Suppressor macrophage treated with lipopolysaccharide for 1 hour (primary cell): ENCODE data around the gene RGS3.
A peak's percentile ranks its signal among the peaks of the same experiment; 100 is the strongest.

ENCODE experiments used
- DNase-seq, 3 donors: peaks; one replicate each; pipeline ENCODE4 v3.0.0-alpha.2; 2020 to 2022

RGS3 gene

DNA sequence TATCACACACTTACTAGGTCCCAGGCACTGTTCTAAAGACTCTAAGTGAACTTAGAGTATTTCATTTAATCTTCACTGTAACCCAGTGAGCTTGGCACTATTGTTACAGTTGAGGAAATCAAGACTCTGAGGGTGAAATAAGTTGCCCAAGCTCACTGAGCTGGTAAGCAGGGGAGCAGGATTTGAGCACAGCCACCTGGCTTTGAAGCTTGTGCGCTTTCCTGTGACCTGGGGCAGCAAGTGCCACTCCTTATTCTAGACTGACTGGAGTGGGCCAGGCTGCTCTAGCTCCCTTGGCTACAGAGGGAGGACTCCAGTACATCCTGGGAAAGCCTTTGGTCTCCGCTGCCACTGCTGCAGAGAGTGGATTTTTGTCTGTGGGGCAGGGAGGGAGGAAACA lies 50.0 kb downstream of the RGS3 start:
- no peak for DNase-seq

DNA sequence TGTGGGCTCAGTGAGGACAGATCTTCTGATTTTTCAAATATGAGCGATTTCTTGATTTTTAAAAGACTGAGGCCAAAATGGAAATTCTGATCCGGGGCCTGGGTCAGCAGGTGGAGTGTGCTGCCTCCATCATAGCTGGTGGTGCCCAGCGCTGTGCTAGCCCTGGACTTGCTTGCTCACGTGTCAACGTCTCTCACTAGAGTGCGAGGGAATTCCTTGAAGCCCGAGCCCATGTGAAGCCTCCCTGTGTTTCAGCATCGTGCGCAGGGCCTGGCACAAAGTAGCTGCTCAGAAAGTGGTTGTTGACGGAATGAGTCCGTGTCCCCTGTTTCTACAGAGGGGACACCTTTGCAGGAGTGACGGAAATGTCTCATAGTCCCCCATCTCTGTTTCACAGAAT lies 50.5 kb downstream of the RGS3 start:
- DNase-seq: no peak

DNA sequence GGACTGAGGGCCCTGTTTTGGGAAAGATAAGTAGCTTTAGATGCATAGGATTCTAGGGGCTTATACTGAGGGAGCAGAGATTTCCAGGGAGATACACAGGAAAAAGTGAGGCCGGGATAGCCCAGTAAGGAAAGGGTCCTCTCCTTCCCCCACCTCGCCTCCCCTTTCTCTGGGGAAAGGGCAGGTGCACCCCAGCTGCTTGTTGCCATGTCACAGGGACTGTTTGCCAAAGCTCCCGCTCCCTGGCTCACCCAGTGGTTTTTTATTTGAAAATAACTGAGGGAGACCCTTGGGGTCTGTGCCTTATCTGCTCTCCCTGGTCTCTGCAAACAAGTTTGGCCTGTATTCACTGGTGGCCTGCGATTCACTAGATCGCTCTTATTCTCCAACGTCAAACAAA lies 51.2 kb downstream of the RGS3 start:
- DNase-seq: no peak

DNA sequence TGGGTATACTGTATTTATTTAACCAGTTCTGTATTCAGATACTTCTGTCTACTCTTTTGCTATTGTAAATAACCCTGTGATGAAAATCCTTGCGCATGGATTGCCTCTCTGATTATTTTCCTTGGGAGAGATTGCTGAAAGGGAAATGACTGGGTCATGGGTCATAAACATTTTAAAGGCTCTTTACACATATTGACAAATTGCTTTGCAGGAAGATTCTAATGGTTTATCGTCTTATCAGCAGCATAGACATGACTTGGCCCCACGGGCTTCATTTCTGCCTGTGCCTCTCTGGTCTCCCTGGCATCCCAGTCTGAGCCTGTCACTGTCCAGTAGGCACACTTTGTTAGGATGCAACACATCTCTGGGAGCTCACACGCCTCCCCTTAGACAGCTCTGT lies 52.3 kb downstream of the RGS3 start:
- DNase-seq: no peak

DNA sequence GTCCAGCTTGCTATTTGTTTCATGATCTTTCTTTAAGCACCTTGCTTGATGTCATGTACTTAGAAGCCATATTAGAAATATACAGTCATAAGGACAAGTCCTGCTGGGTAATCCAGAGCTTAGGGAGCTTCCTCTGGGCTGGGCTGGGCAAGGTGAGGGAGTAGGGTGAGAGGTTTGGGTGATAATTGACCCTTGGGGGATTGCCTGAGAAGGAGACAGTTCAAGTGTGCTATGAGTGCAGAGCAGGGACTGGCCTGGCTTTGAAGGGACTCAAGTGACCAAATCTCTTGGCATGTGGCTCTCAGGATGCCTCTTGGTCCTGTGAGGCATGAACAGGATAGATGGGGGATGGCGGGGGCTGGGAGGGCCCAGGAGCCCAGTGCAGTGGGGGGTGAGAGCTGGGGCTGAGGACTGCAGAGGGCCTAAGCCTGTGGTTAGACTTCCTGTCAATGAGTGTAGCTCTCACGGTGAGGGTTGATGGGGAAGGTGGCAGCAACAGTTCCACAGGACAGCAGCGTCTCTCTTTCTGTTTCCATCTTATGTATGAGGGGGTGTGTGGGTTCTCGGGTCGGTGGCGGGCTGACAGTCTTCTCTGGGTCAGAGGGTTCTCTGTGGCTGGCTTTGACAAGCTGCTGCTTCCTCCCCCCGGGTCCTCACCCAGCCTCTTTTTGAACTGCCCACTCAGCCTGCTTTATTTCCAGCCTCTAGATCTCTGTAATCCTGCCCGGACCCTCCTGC lies 53.5 kb downstream of the RGS3 start:
- peak; percentile 64 to 80 (median 80) for DNase-seq

DNA sequence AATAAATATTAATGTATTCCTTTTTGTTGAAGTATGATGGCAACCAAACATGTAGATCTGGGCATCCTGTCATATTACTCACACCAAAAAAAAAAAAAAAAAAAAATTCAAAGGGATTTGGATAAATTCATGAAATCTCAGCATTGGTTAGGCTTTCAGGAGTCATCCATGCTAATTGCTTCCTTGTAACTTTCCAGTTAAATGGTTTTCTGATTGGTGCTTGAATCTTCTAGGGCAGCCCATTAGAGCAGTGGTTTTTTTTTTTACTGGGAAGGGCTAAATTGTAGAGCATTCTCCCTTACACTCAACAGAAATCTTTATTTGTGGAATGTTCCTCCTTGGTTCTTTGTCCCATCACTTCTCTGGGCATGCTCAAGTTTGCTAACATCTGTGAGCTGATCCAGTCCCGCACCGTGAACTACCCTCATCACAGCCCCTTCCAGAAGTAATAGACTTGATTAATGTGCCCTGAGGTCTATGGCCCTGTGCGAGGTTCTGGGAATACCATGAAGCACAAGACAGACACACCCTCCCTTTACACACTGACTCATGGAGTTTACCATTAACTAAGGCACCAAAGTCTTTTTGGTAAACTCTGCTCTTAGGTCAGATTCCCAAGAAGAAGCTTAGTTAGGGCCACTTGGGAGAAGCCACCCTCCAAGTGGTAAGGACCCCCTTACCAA lies 56.0 kb downstream of the RGS3 start:
- DNase-seq: peak in 1 of 3 donors; percentile 22

DNA sequence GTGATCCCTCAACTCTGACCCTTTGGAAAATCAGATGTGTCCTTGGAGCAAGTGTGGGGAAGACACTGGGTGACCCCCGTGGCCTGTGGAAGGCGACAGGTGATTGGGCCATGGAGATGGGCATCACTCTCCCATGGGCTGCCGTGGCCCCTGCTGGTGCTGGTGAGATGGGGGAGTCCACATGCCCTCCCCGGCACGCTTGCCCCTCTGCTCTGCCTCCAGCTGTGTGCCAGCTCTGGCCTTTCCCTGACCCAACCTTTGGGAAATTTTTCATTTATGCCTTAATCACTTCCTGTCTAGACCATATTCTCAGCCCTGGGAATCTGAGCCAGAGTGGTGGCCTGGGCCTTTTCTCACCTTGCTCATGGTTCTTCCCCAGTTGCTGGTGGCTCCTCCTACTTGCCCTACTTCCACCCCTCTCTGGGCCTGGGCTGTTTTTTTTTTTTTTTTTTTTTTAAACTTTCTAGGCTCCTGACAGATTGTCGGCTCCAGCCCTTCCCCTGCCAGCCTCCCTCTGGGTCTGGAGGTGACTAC lies 56.6 kb downstream of the RGS3 start:
- DNase-seq: peak; percentile 57 to 70 (median 70)

DNA sequence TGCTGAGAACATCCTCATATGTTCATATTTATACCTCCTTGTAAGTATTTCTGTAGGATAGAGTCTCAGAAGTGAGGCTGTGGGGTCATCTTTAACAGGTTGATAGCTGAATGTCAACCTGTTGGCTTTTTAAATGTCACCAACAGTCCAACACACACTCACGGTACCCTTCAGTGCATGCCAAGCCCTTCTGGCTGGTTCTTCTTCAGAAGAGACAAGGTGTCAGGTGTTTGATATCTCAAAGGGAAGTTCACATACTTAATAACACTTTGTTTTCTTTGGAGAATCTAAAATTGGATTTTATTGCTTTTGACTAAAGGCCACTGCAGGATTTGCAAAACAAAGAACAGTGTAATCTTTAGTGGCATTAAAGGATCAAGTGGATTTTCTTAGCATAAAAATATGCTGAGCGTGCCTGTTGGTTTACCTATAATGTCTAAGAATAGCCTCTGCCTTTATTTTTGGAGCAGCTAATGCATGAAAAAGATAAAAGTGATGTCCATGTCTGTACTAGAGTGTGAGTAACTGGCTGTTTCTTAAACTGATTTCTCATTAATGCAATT lies 58.2 kb downstream of the RGS3 start:
- no peak for DNase-seq

DNA sequence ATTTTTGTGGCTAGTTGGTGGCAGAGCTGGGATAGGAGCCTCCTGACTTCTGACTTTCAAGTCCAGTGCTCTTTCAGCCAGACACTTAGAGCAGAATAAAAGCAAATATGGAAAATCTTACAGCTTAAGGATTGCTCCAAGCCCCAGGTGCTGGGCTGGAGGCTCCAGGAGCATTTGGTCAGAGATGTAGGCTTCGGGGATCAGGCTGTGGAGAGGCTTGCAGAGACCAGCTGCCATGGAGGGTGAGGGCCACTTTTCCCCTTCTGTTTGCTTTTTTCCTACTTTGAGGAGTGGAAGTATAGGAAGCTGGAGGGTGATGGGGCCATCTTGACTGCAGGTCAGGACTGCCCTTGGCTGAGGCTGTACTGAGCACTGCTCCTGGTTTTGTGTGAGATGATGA lies 58.9 kb downstream of the RGS3 start:
- no peak for DNase-seq

DNA sequence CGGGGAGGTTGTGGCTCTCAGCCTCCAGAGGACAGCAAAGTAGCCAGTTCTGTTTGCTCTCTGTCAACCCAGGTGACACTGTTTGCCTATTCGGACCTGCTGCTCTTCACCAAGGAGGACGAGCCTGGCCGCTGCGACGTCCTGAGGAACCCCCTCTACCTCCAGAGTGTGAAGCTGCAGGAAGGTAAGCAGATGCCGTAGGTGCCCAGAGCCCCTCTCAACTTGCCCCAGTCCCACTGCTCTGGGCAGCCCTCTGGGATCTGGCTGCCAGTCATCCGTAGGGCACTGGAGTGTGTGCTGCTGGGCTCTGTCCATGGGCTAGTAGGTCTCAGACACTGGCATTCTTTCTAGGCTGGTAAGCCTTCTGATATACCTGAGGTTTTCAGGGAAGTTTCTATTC lies 59.3 kb downstream of the RGS3 start:
- DNase-seq: no peak

DNA sequence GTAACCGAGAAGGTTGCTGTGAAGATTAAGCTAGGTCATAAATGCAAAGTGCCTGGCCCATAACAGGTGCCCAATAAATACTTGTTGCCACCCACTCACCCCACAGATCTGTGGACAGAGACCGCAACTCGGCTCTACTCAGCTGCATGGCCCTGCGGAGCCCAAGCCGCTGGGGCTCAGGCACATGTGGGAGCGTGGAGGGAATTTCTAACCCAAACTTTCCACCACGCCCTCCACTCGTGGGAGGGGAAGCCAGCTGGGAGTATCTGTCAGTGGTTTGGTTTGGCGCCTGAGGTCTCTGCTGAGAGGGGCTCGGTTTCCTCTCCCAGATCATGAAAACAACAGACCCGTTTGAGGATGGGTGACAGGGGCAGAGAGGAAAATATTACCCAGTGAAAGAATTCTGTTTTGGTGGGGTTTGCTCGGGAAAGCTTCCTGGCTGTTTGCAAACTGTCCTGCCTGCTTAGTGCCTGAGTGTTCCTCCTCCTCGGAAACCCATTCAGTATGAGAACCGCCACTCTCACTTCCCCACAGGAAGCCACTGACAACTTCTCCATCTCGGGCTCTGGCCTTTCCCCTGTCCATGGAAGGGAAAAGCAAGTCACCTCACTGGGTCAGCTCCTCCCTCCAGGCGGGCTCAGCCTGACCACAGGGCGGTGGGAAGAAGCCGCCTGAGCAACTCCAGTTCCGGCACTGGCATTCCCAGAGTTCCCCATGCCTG lies 60.1 kb downstream of the RGS3 start:
- peak; percentile 94 to 96 (median 94) for DNase-seq

DNA sequence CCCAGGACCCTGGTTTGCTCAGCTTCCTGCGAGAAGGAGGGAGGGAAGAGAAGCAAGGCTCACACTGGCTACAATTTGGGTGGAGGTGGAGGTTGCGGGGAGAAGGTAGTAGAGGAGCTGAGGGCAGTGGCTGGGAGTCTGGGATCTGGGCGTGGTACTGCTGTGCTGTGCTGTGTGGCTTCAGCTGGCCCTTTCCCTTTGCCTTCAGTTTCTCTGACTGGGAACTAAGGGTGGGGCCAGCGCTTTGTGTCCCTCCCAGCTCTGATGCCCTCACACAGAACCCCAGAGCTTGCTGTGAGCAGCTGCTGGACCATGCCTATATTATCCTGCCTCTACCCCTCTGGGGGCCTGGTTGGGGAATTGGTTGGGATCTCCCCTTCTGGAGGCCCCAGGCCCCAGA lies 60.9 kb downstream of the RGS3 start:
- peak in 2 of 3 donors; percentile 20 to 40 for DNase-seq

DNA sequence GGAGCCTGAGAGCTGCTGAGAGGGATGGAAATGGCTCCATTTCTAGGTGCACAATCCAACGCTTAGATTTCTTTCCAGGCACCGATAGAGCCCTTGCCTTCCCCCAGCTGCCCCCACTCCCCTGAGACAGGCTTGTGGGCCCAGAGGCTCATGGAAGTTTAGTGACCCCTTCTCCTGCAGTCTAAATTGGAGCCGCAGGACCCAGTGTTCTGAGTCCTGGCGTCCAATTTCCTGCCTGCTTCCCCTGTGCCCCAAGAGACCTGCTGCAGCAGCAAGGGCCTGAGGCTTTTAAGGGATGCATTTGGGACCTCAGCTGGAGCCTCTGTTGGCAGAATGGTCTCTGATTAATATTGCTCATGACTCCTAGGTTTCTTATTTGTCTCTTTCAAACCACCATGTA lies 61.7 kb downstream of the RGS3 start:
- DNase-seq: no peak

DNA sequence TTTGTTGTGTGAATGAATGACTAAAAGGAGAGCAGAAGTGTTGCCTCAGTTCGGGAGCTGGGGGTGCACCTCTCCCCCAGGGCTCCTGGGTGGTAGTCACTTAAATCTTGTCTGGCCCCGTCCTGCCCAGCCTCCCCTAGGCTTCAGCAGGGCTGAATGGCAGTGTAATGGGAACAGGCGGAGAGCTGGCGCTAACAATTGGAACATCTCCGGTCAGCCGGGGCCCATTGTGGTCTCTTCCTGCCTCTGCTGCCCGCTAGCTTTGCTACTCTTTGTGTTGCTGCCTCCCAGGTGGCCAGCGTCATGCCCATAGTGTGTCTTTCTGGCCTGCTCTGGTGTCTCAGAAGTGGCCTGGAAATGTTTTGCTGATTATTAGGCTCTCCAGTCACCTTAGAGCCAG lies 62.3 kb downstream of the RGS3 start:
- DNase-seq: no peak

DNA sequence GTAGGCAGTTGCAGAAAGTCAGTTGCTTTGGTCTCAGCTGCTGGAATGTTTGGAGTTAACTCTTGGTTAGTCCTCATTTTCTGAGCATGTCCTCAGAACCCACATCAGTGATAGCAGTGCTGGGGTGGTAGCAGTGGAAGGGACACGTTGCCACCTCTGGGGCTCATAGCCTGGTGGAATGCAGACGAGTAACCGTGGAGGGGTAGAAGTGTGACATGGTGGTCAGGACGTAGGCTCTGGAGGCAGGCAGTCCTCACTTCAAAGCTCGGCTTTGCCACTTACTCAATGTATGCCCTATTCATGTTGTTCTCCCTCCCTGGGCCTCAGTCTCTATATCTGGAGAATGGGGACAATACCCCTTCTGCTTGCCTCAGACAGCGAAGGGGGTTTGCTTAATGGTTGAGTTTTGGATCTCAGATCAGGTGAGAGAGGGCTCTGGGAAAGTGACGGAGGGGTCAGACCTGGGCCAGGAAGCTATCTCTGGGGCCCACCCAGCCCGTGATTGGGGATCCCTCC lies 62.8 kb downstream of the RGS3 start:
- no peak for DNase-seq

DNA sequence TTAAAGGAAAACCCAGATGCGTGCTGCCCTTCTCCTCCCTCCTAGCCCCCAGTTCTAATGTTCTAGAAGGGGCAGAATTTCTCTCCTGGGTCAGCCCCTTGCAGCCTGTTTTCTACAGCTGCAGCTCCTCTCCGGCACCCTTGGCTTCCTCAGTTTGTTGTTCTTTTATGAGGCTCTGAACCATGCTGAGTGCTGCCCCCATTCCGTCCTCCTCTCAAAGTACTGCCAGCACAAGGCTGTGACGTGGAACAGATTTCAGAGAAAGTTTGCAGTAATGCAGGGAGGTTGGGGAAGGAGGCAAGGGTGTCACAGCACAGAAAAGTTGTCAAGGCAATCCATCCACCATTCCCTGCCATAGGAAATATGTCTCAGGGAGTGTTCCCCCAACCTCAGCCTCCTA lies 63.3 kb downstream of the RGS3 start:
- no peak for DNase-seq

DNA sequence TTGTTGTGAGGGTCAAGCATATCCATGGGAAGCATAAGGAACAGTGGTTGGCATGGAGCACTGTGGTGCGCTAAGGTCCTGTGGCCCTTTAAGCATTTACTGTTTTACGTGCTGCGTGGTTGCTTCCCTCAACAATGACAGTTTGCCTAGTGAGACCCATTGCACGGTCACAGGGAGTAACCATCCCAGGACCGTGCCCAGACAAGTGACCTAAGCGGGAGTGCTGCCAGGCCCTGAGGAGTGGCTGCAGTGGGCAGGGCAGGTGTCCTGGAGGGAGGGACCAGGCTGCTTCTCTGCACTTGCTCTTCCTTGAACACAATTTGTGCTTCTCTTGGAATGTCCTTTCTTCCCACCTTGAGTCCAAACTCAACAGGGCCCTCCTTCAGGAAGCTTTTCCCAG lies 64.6 kb downstream of the RGS3 start:
- no peak for DNase-seq

DNA sequence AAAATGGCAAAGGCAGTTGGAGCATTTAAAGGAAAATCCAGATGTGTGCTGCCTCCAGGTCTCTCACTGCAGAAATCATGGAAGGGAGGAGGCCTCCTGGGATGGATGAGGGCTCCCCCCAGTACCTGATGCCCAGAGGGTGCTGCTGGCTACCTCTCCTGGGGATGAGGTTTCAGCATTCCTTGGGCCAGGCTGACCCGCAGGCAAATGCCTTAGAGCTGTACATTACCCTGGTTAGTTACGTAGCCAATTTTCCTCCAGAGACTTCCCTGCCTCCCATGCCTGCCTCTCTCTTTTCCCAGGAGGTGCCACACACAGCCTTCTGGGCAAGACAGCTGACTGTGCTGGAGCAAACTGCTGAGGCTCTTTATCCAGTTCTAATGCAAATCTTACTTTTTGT lies 65.3 kb downstream of the RGS3 start:
- no peak for DNase-seq

DNA sequence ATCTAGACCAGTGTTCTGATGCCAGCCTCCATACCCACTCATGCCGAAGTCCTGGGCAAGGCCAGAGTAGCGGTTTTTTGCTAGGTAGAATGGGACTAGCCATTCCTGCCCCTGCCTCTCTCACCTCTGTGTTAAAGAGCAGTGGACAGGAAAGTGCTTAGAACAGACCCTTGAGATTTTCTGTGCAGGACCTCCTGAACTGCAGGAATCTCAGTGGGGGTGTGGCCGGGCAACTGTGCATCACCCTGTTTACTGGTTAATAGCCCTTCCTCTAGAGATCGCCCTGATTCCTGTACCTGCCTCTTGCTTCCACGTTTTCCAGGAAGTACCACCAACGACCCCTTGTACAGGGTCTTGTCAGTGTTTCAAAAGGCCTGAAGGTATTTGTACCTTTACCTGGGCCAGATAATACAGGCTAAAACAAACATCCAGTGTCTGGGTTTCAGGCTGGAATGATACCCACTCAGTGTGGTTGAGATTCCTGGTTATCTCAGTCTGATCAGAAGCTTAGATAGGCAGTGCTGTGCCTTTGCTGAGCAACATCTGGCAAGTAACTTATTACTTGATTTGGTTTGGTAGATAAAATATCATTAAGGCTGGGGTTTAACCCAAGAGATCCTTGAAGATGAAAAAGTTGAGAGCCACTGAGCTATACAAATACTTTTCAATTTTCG lies 65.9 kb downstream of the RGS3 start:
- DNase-seq: no peak

DNA sequence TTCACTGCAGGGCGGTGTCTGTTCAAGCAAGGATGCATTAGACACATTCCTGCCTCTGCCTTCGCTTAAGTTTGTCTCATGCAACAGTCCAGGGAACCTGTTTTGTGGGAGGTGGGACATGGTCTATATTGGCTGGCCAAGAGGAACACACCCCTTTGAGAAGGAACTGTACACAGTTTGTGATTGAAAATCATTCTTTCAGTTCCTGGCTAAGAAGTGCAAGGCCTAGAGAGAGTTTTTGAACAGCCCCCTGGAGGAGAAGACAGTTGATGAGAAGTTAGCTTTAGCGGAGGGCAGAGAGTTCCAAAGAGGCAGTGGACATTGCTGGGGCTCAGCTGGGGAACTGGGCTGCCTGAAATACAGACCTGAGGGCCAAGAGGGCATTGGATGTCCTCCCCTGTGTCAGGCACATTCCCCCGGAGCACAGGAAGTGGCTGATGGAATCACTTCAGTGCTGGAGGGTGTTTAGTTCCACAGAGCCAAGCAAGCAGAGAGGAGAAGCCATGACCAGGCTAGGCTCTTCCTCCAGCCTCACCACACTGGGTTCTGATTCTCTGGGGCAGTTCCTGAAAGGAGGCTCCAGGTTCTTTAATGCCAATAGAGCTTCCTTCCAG lies 66.6 kb downstream of the RGS3 start:
- DNase-seq: peak in 1 of 3 donors; percentile 19

DNA sequence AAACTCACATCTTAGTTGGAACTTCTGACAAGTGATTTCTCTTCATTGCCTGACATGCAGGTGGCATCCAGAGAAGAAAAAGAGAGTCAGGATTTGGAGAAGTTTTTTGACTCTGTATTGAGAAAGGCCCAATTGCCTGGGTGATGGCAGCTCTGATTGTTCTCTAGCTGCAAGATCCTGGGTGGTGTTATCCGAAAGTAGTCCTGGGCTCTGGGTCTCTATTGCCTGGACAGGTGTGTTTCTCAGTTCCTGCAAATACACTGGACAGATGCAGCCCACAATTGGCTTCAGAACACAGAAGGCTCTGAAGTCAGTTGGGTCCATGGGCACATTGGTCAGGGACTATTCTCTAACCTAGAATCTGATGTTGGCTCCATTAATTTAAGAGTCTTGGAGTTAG lies 67.4 kb downstream of the RGS3 start:
- DNase-seq: no peak
